Activated CD8-positive, alpha-beta memory T cell treated with anti-CD3 and anti-CD28 coated beads for 1 hour (primary cell): ENCODE measurements around the gene PHOSPHO1.
A peak's percentile ranks its signal among the peaks of the same experiment; 100 is the strongest.

ENCODE experiments used
- DNase-seq, 2 donors: peaks; one replicate each; pipeline ENCODE4 v3.0.0-alpha.2; 2020; ENCODE audit warnings: low read depth in 1 of 2; ENCODE audit errors: extremely low read depth in 1 of 2

The PHOSPHO1 gene

DNA sequence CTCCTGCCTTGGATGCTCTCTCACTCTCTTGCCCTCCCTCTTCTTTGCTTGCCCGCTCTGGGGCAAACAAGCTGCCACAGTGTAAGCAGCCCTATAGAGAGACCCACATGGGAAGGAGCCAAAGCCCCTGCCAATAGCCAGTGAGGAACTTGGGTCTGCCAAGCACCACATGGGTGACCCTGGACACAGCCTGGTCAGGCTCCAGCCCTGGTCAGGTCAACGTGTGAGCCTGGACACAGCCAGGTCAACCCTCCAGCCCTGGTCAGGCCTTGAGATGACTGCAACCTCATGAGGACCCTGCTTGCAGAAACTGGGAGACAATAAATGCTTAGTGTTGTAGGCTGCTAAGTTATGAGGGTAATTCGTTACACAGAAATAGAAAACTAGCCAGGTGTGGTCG lies 14.3 kb upstream of the PHOSPHO1 start:
- DNase-seq: no peak

DNA sequence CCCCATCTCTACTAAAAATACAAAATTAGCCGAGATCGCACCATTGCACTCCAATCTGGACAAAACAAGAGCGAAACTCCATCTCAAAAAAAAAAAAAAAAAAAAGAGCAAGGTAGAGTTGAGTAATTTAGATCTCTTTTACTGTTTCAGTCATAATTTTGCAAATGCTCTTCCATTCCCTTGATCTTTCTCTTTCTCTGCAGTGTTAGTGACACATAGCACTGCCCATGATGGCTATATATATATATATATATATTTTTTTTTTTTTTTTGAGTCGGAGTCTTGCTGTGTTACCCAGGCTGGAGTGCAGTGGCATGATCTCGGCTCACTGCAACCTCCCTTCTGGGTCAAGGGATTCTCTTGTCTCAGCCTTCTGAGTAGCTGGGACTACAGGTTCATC lies 12.2 kb upstream of the PHOSPHO1 start:
- no peak for DNase-seq

DNA sequence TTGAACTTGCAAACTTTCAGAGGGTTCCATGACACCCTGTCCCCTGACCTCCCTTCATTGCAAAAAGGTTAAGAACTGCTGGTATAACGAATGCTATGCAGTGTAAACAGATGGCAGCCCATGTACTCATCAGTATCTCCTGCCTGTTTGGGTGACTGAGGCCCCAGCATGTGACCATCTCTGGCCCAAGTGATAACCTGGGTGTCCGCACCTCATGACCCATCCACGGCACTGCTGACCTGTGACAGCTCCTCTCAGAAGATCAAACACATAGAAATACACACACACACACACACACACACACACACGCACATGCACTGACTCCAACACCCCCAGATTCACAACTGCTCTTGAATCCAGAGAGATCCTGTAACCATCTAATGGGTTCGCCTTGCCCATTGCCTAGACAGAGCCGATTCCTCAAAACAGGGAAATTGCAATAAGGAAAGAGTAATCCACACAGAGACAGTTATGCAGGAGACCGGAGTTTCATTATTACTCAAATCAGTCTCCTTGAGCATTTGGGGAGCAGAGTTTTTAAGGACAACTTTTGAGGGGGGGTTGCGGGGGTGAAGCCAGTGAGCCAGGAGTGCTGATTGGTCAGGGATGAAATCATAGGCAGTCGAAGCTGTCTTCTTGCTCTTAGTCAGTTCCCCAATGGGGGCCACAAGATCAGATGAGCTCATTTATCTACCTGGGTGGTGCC lies 11.3 kb upstream of the PHOSPHO1 start:
- no peak for DNase-seq

DNA sequence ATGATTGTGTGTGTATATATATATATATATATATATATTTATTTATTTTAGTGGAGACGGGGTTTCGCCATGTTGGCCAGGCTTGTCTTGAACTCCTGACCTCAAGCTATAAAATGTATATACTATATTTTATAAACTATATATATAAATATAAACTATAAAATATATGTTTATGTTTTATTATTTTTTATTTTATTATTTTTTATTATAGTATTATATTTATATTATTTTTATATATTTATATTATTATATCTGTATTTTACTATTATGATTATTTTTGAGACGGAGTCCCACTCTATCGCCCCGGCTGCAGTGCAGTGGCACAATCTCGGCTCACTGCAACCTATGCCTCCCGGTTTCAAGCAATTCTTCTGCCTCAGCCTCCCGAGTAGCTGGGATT lies 10.5 kb upstream of the PHOSPHO1 start:
- no peak for DNase-seq

DNA sequence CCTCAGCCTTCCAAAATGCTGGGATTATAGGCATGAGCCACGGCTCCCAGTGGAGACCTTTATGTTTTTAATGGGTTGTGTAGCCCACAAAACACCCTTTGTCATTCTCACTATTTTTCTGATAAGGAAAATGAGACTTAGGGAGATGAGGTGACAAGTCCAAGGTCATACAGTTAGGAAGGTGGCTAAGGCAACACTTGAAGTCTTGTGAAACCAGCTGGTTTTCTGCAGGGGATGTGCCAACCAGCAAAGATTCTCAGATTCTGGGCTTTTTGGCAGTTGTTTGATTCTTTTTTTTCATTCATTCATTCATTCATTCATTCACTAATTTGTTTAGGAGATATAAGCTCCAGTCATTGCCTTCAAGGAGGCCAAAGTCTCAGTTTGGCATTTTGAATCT lies 10.0 kb upstream of the PHOSPHO1 start:
- DNase-seq: no peak

DNA sequence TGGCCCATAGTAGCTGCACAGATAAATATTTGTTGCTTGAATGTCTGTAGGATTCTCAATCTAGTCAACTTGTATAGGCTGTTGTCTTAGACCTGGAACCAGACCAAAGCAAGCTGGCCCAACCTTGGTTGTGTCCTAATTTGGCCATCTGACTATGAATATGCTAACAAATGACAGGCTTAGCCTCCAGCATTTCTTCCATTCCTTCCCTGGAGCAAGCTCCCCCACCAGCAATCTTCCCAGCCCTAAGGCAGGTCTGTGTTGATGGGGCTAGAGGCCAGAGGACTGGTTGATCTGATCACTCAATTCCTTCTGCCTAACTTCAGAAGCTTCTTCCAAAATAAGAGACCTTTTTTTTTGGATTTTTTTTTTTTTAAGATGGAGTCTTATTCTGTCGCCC lies 9.4 kb upstream of the PHOSPHO1 start:
- no peak for DNase-seq

DNA sequence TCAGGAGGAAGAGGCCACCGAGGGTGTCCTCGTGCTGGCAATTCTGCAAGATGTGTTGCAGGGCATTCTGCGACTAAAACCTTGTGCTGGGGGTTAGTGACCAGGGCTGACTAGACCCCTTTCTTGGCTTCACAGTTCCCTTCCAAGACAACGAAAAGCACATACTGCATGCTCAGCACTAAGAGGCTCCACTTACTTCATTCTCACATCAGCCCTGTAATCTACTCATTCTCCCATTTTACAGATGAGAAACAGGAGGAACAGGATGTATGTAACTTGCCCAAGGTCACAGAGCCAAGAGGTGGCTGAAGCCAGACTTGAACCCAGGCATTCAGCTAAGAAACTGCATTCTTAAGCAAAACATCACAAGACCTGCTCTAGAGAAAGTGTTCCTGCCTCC lies 5.3 kb upstream of the PHOSPHO1 start:
- no peak for DNase-seq

DNA sequence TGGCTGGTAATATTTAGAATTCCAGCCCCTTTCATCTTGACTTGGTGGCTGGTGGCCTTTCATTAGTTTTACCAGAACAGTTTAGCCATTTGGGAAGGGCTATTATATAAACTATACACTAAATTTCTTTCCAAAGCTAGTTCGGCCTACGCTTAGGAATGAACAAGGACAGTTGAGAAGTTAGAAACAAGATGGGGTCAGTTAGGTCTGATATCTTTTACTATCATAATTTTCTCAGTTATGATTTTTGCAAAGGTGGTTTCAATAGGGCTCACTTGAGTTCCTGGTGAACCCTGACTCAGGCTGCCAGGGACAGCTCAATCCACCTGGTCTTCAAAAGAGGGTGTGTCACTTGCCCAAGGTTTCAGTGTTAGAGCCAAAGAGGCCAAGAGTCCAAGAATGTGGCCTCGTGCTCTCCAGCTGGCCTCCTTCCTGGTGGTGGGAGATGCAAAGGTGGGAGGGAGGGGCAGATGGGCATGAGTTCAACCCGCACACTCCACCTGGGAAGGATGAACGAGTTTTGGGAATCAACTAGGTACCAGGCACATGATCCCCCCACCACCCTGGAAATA lies 4.0 kb upstream of the PHOSPHO1 start:
- no peak for DNase-seq

DNA sequence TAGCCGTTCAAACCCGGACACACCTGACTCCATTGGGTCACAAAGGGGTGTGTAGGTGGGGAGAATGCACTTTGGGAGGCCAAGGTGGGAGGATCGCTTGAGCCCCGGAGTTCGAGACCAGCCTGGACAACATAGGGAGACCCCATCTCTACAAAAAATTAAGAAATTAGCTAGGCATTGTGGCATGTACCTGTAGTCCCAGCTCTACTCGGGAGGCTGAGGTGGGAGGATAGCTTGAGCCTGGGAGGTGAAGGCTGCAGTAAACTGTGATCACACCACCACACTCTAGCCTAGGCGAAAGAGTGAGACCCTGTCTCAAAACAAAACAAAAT lies 942 bp upstream of the PHOSPHO1 start:
- DNase-seq: no peak

DNA sequence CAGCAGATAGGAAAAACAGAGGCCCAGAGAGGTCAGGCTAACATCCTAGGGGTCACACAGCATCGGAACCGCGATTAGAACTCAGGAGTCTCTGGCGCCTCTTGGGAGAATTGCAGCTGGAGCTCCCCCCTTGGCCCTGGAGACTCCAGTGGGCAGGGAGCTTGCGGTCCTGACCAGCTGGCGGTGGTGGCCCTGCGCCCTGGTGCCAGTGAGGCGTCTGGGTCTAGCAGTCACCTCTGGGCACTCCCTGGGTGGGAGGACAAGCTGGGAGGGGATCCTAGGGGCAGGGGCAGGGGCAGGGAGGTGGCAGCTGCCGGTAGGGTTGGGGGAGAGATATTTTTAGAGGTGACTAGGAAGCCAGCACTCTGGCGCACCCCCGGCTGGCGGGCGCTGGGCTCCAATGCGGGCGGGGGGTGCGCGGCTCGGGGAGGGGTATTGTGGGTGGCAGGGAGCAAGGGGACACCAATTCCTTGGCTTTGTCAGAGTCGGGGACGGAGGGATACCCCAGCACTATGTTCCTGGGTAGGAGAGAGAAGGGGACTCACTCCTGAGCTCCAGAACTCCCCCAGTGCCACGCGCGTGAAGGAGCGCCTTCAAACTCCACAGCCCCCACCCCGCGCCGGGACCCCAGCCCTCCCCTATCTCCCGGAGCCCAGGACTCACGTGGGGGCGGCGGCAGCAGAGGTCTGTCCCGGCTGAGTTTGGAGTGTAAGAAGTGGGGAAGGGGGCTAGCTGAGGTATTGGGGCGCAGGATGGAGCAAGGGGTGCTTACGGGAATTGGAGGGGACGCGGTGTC lies 584 bp downstream of the PHOSPHO1 start:
- DNase-seq: no peak

DNA sequence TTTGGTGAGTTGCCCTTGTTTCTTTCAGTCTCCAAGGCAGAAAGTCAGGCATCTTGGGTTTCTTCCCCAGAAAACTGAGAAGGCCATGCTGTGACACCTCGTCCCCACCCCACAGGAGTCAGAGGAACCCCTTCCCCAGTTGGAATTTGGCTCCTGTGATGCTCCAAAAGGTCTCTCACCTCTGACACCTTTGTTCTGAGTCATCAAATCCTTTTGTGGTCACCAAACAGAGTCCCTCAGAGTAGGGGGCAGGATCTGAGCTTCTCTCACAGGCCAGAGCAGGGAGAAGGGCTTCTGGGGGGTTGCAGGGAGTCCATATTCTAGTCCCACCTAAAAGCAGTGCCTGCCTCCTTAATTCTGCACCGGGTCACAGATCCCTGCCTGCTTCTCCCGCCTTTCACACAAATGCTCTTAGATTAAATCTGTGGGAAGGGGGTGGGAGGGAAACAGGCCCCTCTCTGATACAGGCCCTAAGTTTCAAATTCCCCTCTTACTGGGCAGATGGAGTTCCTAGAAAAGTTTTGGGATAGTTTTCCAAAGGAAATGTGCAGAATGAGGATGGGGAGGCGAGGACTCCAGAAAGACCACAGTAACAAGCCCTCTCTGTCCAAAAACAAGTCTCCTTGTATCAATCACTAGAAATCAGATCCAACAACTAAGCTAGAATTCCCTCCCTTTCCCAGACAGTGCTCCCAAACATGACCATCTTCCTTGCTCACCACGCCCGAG lies 1.3 kb downstream of the PHOSPHO1 start:
- no peak for DNase-seq

DNA sequence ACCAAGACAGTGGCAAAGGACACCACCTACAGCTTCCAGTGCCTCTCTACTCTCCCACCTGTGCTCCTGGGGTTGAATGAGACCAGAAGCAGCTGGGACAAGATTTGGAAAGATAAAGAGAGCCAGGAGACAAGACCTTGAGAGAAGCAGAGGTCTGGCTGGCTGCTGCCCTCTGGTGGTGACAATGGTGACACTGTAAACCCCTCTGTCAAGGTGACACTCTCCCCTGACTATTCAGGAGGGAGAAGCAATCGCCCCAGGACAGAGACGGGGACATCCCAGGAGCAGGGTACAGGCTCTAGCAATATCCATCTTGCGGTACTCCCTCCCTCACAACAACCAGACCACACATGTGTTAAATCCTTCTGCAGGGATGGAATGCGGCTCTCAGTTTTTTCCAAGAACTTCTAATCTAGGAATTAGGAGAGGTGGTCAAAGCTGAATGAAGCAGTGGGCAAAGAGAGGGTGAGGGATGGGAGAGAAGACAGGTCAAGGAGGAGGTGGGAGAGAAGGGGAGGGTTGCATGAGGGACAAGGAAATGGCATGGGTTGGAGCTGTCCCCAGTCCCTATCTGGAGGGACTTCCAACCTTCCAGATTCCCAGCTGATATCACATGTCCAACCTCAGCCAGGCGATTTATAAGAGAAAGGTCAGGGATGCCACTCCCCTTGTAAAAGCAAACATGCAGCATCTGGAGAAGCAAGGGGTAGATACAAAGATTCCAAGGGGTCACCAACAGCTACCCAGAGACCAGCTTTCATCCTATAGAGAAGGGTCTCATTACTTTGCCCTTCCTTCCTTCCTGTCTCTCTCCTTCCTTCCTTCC lies 2.9 kb downstream of the PHOSPHO1 start:
- DNase-seq: peak; percentile 52 to 72

DNA sequence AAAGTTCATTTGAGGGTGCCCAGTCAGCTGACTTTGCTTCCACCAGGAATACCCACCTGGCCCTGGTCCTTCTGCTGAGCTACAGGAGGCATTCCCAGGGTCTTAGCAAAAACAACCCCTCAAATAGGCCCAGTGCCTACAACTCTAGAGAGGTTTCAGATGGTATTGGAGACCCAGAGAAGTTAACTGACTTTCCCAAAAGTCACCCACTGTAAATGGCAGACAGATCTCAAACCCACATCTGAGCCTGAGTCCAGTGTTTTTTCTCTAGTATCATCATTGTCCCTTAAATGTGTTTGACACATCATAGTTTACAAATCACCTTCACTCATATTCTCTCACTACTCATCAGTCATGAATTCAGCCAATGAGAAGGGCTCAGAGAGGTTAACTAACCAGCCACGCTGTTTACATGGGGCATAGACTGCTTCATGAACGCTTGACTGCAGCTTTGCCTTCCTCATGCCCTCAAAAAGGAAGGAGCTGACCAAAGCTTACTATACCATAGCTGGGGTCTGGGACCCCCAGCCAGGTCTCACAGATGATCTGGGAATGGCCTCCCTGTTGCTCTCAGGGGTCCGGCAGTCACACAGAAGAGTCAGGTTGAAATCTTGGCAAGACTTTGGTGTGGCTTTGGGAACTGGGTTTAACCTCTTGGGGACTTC lies 3.7 kb downstream of the PHOSPHO1 start:
- DNase-seq: no peak

DNA sequence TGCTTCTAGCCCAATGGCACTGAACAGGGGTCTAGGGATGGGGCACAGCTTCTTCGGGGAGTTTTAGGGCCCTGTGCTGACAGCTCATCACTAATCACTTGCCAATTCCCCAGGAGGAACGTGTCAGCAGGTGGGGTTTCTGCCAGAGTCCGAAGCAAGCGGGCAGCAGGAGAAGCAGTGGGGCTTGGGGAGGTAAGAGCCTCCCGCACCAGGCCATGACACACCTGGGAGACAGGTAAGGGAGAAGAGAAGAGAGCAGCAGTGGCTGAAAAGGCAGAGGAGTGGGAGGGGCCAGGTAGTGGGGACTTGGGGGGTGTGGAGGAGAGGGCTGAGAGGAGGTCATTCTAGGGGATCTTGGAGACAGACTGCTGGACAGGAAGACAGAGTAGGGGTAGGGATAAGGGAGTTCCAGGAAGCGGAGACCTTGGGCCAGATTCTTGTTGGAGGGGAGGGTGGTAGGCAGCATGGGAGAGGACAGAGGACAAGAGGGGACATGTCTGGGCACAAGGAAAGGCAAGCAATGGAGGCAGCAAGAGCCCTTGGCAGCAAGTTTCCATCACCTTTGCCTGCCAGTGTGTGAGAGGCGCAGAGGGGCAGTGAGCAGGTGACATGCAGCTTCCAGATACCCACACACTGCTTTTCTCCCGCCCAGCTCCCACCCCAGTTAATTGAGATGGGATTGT lies 4.9 kb downstream of the PHOSPHO1 start:
- no peak for DNase-seq

DNA sequence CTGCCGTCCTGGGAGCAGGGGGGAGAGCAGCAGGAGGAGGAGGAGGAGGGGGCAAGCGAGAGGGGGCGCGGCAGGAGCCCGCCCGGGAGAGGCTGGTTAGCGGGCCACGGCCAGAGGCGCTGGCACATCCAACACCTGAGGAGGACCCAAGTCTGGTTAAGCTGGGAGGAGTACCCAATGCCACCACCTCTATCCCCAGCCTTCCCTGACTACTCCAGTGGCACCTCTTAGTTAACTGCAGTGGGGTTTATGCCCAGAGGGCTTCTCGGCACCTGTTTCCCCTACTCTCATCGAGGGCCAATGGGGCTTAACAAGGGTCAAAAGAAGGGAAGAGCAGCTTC lies 5.6 kb downstream of the PHOSPHO1 start:
- DNase-seq: no peak

DNA sequence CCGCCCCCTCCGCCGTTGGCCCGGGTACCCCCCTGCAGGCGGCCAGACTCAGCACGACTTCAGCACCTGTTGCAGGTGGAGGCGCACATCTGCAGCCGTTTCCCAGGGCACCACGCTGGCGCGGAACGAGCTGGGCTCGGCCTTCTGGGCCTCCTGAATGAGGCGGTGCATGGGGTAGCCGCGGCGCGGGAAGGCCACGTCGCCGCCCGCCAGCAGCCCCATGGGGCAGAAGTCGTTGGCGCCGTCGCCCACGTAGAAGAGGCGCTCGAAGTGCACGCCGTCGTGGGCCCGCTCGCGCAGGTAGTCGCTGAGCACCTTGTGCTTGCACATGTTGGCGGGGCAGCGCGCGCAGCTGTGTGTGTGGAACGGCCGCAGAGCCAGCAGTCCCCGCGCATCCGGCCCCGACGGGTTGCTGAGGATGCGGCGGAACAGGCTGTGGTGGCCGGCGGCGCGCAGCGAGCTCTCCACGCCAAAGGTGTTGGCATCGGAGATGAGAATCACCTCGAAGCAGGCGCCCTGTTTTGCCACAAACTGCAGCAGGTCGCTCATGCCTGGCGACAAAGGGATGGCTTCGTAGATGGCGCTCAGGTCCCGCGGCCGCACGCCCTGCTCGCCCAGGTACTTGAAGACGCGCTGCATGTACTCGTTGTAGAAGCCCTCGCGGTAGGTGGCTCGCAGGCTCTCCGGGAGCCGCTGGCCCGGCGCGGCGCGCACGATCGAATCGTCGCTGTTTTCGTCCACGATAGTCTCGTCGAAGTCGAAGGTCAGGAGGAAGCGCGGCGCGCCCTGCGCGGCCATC lies 6.2 kb downstream of the PHOSPHO1 start:
- DNase-seq: peak in 1 of 2 donors; percentile 39

DNA sequence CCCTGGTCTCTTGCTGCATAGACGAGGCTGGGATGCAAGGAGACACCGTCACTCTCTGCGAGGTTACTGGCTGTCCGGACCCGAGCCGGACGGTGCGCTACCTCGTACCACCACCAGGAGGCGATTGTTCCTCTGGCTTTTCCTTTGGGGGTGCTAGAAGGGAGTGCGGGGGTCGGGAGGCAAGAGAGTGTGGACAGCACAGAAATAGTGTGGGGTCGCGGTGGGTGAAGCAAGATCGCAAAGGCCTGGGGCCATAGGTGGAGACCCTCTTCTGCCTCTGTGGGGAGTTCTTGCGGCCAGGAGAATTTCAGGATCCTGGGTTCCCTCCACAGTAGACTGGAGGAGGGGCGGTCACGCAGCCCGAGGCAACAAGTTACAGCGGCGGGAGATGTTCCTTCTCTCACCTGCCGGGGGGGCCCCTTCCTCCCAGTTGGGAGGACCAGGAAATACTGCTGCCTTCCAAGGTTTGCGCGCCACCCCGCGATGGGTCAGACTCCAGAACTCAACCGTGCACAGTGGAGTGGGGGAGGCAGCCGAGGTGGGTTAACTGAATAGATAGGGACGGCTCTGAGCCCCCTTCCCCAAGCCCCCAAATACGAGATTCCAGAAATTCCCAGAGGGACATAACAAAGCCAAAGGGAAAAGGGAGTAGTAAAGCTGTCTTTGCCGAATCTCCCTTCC lies 6.9 kb downstream of the PHOSPHO1 start:
- DNase-seq: peak in 1 of 2 donors; percentile 52

DNA sequence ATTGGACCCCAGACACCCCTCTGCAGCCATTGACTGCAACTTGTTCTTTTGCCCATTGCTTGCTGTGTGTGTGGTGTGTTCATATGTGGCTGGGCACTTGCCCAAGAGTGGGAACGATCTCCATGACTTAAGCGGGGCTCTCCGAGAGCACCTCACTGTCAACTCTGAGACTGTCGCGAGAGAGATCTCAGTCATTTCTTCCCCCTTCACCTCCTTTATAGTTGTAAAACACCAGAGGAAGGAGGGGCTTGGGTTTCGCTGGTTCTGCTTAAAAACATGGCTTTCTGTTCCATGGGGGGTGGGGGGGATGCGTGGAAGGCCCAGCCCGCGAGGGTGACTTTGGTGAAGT lies 7.4 kb downstream of the PHOSPHO1 start:
- DNase-seq: no peak

DNA sequence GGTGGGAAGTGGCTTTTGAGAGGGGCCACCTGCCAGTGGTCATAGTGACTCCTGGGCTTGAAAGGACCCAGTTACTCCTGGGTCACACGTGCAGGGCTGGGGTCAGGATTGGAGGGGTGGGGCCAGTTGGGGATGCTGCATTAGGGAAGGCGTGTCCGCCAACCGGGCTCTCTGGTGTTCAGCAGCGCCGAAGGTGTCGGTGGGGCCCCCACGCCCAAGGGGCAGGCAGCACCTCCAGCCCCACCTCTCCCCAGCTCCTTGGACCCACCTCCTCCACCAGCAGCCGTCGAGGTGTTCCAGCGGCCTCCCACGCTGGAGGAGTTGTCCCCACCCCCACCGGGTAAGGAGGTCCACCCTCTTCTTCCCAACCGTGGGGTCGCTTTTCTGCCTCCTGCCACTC lies 10.6 kb downstream of the PHOSPHO1 start:
- DNase-seq: no peak
